Osteoblast (primary cell): ENCODE measurements around the gene CWC27. TPM values are rescaled to one million over a fixed set of nuclear protein-coding genes. Genes with fewer than 3 reads are reported as not detected.
A peak's percentile ranks its signal among the peaks of the same experiment; 100 is the strongest.

ENCODE experiments used
- DNase-seq: peaks from one replicate; pipeline ENCODE4 v3.0.0; 2011; ENCODE audit warnings: low spot score, mixed read lengths; ENCODE audit not compliant: insufficient read length; ENCODE audit errors: missing footprints
- H2AFZ ChIP-seq: 2 replicates; pipeline ENCODE4 v1.6.0; 2011; ENCODE audit warnings: mild to moderate bottlenecking, low read length
- H3K27ac ChIP-seq: 2 replicates; pipeline ENCODE4 v1.5.1; 2011; ENCODE audit warnings: mild to moderate bottlenecking, low read depth, low read length, moderate library complexity
- H3K27me3 ChIP-seq: 2 replicates; pipeline ENCODE4 v1.6.0; 2012; ENCODE audit warnings: mild to moderate bottlenecking, control low read depth, inconsistent platforms, low read length, moderate library complexity; ENCODE audit not compliant: insufficient read depth
- H3K36me3 ChIP-seq: 2 replicates; pipeline ENCODE4 v1.5.1; 2011; ENCODE audit warnings: mild to moderate bottlenecking, low read length, control low read depth, moderate library complexity; ENCODE audit not compliant: insufficient read depth
- H3K4me1 ChIP-seq: 2 replicates; pipeline ENCODE4 v1.5.1; 2011; ENCODE audit warnings: mild to moderate bottlenecking, low read length, control low read depth, moderate library complexity; ENCODE audit not compliant: insufficient read depth
- H3K4me2 ChIP-seq: 2 replicates; pipeline ENCODE4 v1.6.0; 2011; ENCODE audit warnings: mild to moderate bottlenecking, low read length; ENCODE audit not compliant: insufficient read depth
- H3K4me3 ChIP-seq: fragments of 200-600 bp; sonication (generic); 3 replicates; pipeline ENCODE4 v1.5.1; 2012; ENCODE audit warnings: mild to moderate bottlenecking, low read length, inconsistent platforms; ENCODE audit not compliant: insufficient read depth
- H3K79me2 ChIP-seq: 2 replicates; pipeline ENCODE4 v1.6.0; 2012; ENCODE audit warnings: mild to moderate bottlenecking, low read length, control low read depth, inconsistent platforms; ENCODE audit not compliant: insufficient read depth
- H3K9me3 ChIP-seq: 2 replicates; pipeline ENCODE4 v1.5.1; 2011; ENCODE audit warnings: low read depth, low read length, control low read depth
- H4K20me1 ChIP-seq: 2 replicates; pipeline ENCODE4 v1.6.0; 2012; ENCODE audit warnings: mild to moderate bottlenecking, low read length, control low read depth; ENCODE audit not compliant: insufficient read depth
- total RNA-seq: library from RNA; depleted of rRNA; stranded (reverse); fragments of >200 nt; gene quantifications from 2 replicates; pipeline ENCODE4 v1.2.3, GENCODE V29; 2012
- TF ChIP-seq, protein P1 (sequence below): IDR thresholded peaks from 2 replicates; pipeline ENCODE4 v1.5.1; 2011; ENCODE audit warnings: mild to moderate bottlenecking, low read depth, low read length, moderate library complexity; ENCODE audit errors: extremely low read depth

CWC27 gene
- total RNA-seq, 1 donor = 13.4 TPM

DNA sequence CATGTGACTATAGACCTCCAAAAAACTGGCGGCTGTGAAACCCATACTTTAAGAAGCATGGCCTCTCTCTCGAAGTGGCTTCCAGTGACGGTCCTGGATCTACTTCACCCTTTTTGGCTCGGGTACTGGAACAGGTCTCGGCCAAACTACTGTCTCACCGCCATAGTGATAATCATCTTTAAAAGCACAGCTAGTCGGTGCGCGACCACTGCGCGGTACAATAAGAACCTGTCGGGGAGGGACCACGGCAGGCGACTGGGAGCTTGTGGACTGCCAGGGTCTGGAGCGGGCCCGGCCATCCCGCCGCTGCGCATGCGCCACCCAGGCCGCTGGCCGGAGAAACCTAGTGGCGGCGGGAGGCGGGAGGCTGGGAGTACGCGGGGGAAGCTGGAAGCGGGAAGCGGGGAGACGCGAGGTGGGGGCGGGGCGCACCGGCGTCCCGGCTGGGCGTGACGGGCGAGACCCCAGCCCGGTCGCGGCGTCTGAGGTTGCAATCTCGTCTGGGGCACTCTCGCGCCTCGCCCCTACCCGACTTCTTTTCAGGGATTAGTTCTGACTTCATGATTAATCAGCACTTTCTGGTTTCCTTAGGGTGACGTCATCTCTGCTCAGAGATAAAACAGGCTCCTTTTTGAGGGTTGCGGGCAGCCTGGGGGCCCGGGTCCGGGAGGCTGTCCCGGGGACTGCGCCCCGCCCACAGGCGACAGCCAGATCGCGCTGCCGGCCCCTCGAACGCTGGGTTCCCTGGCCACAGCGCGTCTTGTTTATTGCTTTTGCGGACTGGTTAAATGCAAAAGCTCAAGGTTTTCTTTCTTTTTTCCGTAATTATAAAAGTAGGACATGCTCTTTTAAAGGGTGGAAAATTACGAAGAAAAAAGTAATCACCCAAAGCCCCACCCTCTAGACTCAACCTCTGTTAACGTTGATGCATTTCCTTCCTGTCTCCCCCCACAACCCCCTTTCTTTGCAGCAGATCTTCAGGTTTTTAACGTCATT lies 266.8 kb downstream of the CWC27 start:
- Histone ChIP-seq H2AFZ (peak overlapping the region; percentile 87), H3K36me3 (no peaks in the 10 kb centered on the region), H3K27ac (peak overlapping the region; percentile 94), H3K9me3 (no peaks in the 10 kb centered on the region), H3K4me1 (peaks cover 26% of the 10 kb centered on the region), H3K27me3 (no peaks in the 10 kb centered on the region), H4K20me1 (no peaks in the 10 kb centered on the region), H3K4me3 (peak overlapping the region; percentile 69), H3K79me2 (no peaks in the 10 kb centered on the region), H3K4me2 (peak overlapping the region; percentile 69)
- TF ChIP-seq, protein P1, sequence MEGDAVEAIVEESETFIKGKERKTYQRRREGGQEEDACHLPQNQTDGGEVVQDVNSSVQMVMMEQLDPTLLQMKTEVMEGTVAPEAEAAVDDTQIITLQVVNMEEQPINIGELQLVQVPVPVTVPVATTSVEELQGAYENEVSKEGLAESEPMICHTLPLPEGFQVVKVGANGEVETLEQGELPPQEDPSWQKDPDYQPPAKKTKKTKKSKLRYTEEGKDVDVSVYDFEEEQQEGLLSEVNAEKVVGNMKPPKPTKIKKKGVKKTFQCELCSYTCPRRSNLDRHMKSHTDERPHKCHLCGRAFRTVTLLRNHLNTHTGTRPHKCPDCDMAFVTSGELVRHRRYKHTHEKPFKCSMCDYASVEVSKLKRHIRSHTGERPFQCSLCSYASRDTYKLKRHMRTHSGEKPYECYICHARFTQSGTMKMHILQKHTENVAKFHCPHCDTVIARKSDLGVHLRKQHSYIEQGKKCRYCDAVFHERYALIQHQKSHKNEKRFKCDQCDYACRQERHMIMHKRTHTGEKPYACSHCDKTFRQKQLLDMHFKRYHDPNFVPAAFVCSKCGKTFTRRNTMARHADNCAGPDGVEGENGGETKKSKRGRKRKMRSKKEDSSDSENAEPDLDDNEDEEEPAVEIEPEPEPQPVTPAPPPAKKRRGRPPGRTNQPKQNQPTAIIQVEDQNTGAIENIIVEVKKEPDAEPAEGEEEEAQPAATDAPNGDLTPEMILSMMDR = no peak
- DNase-seq = peak; percentile 98

GRCh38 chr5:65037831-65038815 lies 269.4 kb downstream of the CWC27 start:
- H4K20me1 ChIP-seq = no peaks in the 10 kb centered on the region
- H3K9me3 ChIP-seq = no peaks in the 10 kb centered on the region
- H3K27ac ChIP-seq = peak overlapping the region; percentile 94
- DNase-seq = peak; percentile 74
- H3K4me3 ChIP-seq = no peak overlapping the region
- no peak overlapping the region for H3K4me2 ChIP-seq
- TF ChIP-seq, protein P1 = peak; percentile 21
- no peaks in the 10 kb centered on the region for H3K36me3 ChIP-seq
- H3K27me3 ChIP-seq = no peaks in the 10 kb centered on the region
- peaks cover 40% of the 10 kb centered on the region for H3K4me1 ChIP-seq
- H3K79me2 ChIP-seq = no peaks in the 10 kb centered on the region
- H2AFZ ChIP-seq = peak overlapping the region; percentile 70

DNA sequence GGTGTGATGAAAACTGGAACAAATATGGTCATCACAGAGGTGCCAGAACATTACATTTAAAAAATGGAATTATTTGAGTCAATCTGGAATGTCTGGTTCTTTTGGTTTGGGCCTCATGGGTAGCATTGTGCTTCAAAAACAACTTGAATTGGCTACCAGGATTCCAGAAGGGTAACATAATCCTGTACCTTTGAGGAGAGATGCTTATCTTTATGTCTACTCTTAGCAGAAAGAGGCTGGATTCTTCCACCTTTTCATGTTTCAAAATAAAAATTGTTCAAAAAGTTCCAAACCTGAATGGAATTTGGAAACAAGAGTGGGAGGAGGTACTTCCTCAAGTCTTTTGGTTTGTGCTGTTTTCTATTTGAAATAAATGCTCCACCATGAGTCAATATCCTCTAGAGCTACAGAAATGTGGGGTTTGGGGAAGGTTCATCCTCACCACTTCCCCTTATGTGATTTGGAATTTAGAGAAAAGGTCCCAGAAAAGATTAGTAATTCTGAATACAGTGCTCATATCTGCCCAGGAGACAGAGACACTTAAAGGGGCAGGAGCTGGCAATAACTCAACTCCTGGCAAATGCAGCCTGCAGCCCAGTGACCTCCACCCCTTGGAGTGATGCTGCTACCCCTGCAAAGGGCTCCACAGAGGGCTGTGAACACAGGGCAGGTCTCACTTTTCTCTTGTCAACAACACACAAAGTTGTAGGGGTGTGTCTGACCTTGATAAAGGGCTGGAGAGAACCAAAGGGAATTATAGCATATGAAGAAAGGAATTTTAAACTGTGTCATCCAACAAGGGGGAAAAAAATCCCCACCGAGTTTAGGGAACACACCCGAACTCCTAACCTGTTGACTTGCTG lies 272.8 kb downstream of the CWC27 start:
- Histone ChIP-seq H3K4me1 (peaks cover 20% of the 10 kb centered on the region), H3K4me2 (no peak overlapping the region), H3K27me3 (no peaks in the 10 kb centered on the region), H2AFZ (no peak overlapping the region), H3K9me3 (no peaks in the 10 kb centered on the region), H3K4me3 (no peak overlapping the region), H3K36me3 (no peaks in the 10 kb centered on the region), H3K27ac (peak overlapping the region; percentile 71), H3K79me2 (no peaks in the 10 kb centered on the region), H4K20me1 (no peaks in the 10 kb centered on the region)
- TF ChIP-seq, protein P1 = no peak
- peak; percentile 83 for DNase-seq
